ENCODE data around the gene HYLS1.

The HYLS1 gene

DNA sequence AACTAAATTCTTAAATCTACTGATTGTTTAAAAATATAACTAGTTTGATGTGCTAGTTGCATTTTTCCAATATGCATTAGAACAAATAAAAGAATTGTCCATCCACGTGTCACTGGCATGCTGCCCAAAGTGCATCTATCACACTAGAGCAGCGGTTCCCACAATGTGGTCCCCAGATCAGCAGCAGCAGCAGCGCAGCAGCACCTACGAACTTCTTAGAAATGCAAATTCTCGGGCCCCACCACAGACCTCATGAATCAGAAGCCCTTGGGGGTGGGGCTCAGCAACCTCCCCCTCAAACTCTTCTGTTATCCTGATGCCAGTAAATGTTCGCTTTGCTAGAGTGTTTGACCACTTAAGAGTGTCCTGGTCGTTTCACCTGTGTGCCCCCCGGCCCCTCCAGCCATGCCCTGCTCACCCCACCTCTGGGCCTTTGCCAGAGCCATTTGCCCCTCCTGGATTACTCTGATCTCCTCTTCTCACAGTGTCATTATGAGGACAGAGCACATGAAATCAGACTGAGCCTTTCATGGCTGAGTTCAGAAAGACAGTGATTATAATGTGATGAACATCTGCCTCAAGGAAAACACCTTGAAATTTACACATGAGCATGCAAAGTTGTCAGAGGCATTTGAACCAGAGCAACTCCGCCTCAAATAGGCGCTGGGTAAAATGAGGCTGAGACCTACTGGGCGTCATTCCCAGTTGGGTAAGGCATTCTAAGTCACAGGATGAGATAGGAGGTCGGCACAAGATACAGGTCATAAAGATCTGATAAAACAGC is 45.8 kb downstream of the HYLS1 start:
- ChIA-PET POLR2A (no interaction called here), CTCF (no interaction called here)
- no peak for TF ChIP-seq TARDBP (IDR thresholded peaks at IDR 0.05)
- TF ChIP-seq L3MBTL2 (conservative IDR thresholded peaks at IDR 0.05) = no peak
- no peak for TF ChIP-seq ZNF384 (IDR thresholded peaks at IDR 0.05)
- no peak for TF ChIP-seq CTBP1 (IDR thresholded peaks at IDR 0.05; ENCODE audit: borderline replicate concordance)
- no peak for TF ChIP-seq SP1 (IDR thresholded peaks at IDR 0.05)
- TF ChIP-seq, protein P1, sequence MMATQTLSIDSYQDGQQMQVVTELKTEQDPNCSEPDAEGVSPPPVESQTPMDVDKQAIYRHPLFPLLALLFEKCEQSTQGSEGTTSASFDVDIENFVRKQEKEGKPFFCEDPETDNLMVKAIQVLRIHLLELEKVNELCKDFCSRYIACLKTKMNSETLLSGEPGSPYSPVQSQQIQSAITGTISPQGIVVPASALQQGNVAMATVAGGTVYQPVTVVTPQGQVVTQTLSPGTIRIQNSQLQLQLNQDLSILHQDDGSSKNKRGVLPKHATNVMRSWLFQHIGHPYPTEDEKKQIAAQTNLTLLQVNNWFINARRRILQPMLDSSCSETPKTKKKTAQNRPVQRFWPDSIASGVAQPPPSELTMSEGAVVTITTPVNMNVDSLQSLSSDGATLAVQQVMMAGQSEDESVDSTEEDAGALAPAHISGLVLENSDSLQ (IDR thresholded peaks at IDR 0.05) = no peak
- no peak for DNase-seq (ENCODE audit: extremely low spot score)

DNA sequence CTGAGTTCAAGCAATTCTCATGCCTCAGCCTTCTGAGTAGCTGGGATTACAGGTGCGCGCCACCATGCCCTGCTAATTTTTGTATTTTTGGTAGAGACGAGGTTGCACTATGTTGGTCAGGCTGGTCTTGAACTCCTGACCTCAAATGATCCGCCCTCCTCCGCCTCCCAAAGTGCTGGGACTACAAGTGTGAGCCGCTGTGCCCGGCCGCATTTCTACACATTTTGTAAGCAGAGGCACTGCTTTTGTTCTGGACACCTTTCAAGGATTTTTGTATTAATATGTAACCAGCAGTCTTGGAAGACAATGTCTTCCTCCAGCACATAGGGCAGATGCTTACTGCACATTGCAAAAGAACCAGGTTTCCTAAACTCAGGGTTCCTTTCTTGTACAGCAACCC is 47.0 kb downstream of the HYLS1 start:
- POLR2A ChIA-PET = no interaction called here
- CTCF ChIA-PET = interaction anchor here (0.6 kb wide), 1 partner anchor 953 kb away, joined by 3 read pairs; no protein-coding TSS in a partner anchor
- TF ChIP-seq BHLHE40 (IDR thresholded peaks at IDR 0.05; ENCODE audit: borderline replicate concordance) = no peak
- no peak for TF ChIP-seq SUZ12 (IDR thresholded peaks at IDR 0.05)
- DNase-seq (ENCODE audit: extremely low spot score) = no peak

DNA sequence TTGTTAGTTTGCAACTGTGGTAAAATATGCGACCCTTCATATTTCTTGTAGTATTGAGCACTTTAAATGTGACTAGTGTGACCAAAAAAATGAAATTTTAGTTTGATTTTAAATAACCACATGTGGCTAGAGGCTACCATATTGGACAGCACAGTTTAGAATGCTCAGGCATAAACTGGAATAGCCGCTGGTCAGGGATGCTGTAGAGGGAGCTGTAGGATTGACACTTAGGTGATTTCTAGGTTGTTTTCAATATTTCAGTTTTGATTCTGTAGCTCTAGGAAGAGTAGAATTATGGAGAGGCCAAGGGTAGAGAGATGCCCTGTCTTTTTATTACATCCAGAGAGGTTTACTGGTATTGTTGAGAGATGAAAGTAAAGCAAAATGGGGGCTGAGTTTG is 47.6 kb downstream of the HYLS1 start:
- ChIA-PET CTCF (interaction anchor here (0.6 kb wide), 1 partner anchor 953 kb away, joined by 3 read pairs; no protein-coding TSS in a partner anchor), POLR2A (no interaction called here)
- TF ChIP-seq FOXM1 (IDR thresholded peaks at IDR 0.05; ENCODE audit: borderline replicate concordance) (no peak), FOXK2 (IDR thresholded peaks at IDR 0.05) (no peak), SUZ12 (IDR thresholded peaks at IDR 0.05) (no peak), L3MBTL2 (conservative IDR thresholded peaks at IDR 0.05) (no peak), ELF4 (IDR thresholded peaks at IDR 0.05) (no peak), LEF1 (IDR thresholded peaks at IDR 0.05; ENCODE audit: borderline replicate concordance) (no peak), ARNT (IDR thresholded peaks at IDR 0.05) (no peak), CTBP1 (IDR thresholded peaks at IDR 0.05; ENCODE audit: borderline replicate concordance) (no peak), TARDBP (IDR thresholded peaks at IDR 0.05) (no peak), FOXA1 (IDR thresholded peaks at IDR 0.05) (no peak), NFRKB (IDR thresholded peaks at IDR 0.05) (no peak), HDGF (IDR thresholded peaks at IDR 0.05; ENCODE audit: borderline replicate concordance) (no peak), ZNF384 (IDR thresholded peaks at IDR 0.05) (no peak), SP1 (IDR thresholded peaks at IDR 0.05) (no peak), BHLHE40 (IDR thresholded peaks at IDR 0.05; ENCODE audit: borderline replicate concordance) (no peak)
- TF ChIP-seq, protein P1 (IDR thresholded peaks at IDR 0.05) = no peak
- DNase-seq (ENCODE audit: extremely low spot score) = no peak

DNA sequence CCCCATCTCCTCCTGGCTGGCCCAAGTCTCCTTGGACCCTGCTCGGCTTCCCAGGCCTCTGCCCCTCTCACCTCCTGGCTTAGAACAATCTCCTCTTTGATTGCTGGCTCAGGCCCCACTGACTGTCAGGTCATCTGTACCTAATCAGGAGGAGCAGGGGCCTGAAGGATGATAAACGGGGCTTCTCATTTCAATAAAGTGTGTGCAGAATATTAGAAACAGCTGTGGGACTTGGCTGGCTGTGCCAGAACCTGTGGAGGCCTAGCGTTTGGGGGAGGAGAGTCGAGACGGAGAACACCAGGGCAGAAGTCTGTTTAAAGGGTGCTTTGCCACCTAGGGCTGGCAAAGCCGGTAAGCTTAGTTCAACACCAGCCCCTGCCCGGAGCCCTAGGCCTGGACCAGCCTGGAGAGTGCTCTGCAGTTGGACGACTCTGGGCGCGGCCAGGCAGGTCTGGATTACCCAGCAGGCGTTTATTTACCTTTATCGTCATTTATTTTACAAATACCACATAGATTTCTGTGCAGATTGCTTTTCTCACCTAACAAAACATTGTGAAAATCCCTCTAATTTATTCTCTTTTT is 48.2 kb downstream of the HYLS1 start:
- TF ChIP-seq FOXK2 (IDR thresholded peaks at IDR 0.05) = no peak
- no peak for TF ChIP-seq NFRKB (IDR thresholded peaks at IDR 0.05)
- CTCF ChIA-PET = interaction anchor here (1.0 kb wide), 1 partner anchor 8 kb away, joined by 3 read pairs; no protein-coding TSS in a partner anchor
- DNase-seq (ENCODE audit: extremely low spot score) = no peak
- POLR2A ChIA-PET = no interaction called here

DNA sequence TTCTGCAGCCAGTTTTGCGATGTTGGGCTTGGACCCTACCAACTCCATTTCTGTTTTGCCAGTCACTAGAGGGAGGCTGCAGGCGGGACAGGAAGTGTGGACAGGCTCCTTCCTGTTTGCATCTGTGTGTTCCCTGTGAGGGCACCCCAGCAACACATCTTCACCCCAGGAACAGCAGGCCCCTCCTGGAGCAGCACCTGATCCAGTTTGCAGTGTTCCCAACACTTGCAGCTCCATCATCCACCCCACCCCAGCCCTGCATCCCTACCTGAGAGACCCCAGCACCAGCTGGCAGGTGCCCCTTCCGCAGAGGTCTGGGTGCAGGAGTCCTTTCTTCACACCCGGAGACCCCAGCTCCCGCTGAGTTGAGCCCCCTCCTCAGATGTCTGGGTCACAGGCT is 51.0 kb downstream of the HYLS1 start:
- ChIA-PET POLR2A (interaction anchor here (1.2 kb wide), 1 partner anchor 123 kb away, joined by 3 read pairs; no protein-coding TSS in a partner anchor), CTCF (interaction anchor here (1.4 kb wide), 1 partner anchor 255 kb away, joined by 4 read pairs; no protein-coding TSS in a partner anchor)
- TF ChIP-seq FOXA1 (IDR thresholded peaks at IDR 0.05) = no peak
- no peak for TF ChIP-seq SP1 (IDR thresholded peaks at IDR 0.05)
- TF ChIP-seq FOXK2 (IDR thresholded peaks at IDR 0.05) = no peak
- DNase-seq (ENCODE audit: extremely low spot score) = no peak

DNA sequence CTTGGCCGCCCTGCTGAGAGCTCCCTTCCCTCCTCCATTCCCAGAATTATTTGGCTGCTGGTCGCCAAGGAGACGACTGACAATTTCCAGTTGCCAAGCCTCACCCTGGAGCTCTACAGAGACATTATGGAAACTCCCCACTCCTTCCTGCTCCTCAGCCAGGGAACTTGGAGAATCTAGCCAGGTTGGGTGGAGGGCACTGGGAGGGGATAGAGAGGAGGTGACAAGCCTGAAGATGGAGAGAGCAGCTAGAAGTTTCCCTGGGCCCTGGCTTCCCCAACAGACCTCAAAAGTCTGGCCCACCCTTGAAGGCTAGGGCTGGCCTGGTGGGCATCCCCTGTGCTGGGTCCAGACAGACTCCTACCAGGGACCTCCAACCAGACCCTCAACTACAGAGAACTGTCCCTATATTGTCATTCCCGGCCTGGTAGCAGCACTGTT is 51.6 kb downstream of the HYLS1 start:
- CTCF ChIA-PET = interaction anchor here (1.2 to 1.4 kb wide), 2 partner anchors 7 to 255 kb away, joined by 4 read pairs; no protein-coding TSS in a partner anchor
- POLR2A ChIA-PET = no interaction called here
- TF ChIP-seq HDGF (IDR thresholded peaks at IDR 0.05; ENCODE audit: borderline replicate concordance) (no peak), ARNT (IDR thresholded peaks at IDR 0.05) (no peak), BHLHE40 (IDR thresholded peaks at IDR 0.05; ENCODE audit: borderline replicate concordance) (no peak), SUZ12 (IDR thresholded peaks at IDR 0.05) (no peak), ZNF384 (IDR thresholded peaks at IDR 0.05) (no peak), FOXA1 (IDR thresholded peaks at IDR 0.05) (no peak), LEF1 (IDR thresholded peaks at IDR 0.05; ENCODE audit: borderline replicate concordance) (no peak), SP1 (IDR thresholded peaks at IDR 0.05) (no peak), CTBP1 (IDR thresholded peaks at IDR 0.05; ENCODE audit: borderline replicate concordance) (no peak), TARDBP (IDR thresholded peaks at IDR 0.05) (no peak), FOXM1 (IDR thresholded peaks at IDR 0.05; ENCODE audit: borderline replicate concordance) (no peak), L3MBTL2 (conservative IDR thresholded peaks at IDR 0.05) (no peak), FOXK2 (IDR thresholded peaks at IDR 0.05) (no peak), ELF4 (IDR thresholded peaks at IDR 0.05) (no peak), NFRKB (IDR thresholded peaks at IDR 0.05) (no peak)
- TF ChIP-seq, protein P1 (IDR thresholded peaks at IDR 0.05) = no peak
- DNase-seq (ENCODE audit: extremely low spot score) = no peak

Data from HEK293T (cell line).